HepG2 (cell line): ENCODE results near the gene SEH1L. TPM values are rescaled to one million over a fixed set of nuclear protein-coding genes. Genes with fewer than 3 reads are reported as not detected.
A peak's percentile ranks its signal among the peaks of the same experiment; 100 is the strongest.

Experiments
- ATAC-seq: fragments of 200-7000 bp; cut with Tn5 transposase; 3 replicates; pipeline ENCODE4 v1.9.1; 2020; ENCODE audit warnings: mild to moderate bottlenecking, moderate library complexity
- BruUV-seq: library from RNA; stranded (reverse); fragments of 400-500 nt; replicated peaks from 2 replicates; lab custom pipeline; 2021; lab: Mats Ljungman, UMichigan
- CTCF ChIA-PET: fragments of 300-600 bp; formaldehyde crosslinking; extraction: SDS; loops from one replicate; lab custom pipeline; 2021; ENCODE audit warnings: low total read pairs, inconsistent platforms, low intra/inter-chr PET ratio; lab: Yijun Ruan, JAX
- POLR2A ChIA-PET: fragments of 350-600 bp; sonication (Branson Sonifier 250); formaldehyde crosslinking; loops from one replicate; lab custom pipeline; 2020; ENCODE audit warnings: antibody characterized with exemption, inconsistent platforms; lab: Yijun Ruan, JAX
- DNase-seq: peaks from one replicate; pipeline ENCODE4 v3.0.0-alpha.2; 2015; ENCODE audit warnings: low spot score
- FAIRE-seq: peaks from 3 replicates; lab custom pipeline; 2011; peaks lifted over from hg19 to GRCh38; lab: Jason Lieb, UNC
- H2AFZ ChIP-seq: one replicate; pipeline ENCODE4 v1.6.1; 2011; ENCODE audit warnings: low read length, inconsistent platforms
- H3K27ac ChIP-seq: fragments of 300-600 bp; 3 replicates; pipeline ENCODE4 v1.8.0; 2011; ENCODE audit warnings: mixed run types, mild to moderate bottlenecking, mixed read lengths, low read length, inconsistent platforms; ENCODE audit not compliant: insufficient read depth; ENCODE audit errors: extremely low read length
- H3K27me3 ChIP-seq, 2 experiments: fragments of 200-600 bp in 1 of 2; 2 replicates in 1 of 2; 3 replicates in 1 of 2; pipeline versions ENCODE4 v1.6.0 to v1.8.0; 2011; ENCODE audit warnings: low read length in 2 of 2, mild to moderate bottlenecking in 2 of 2, moderate library complexity in 2 of 2, inconsistent platforms in 1 of 2; ENCODE audit not compliant: insufficient read depth in 2 of 2, control insufficient read depth in 1 of 2
- H3K36me3 ChIP-seq, 2 experiments: fragments of 200-600 bp in 1 of 2; replicated peaks in 1 of 2; 2 replicates in 1 of 2; 3 replicates in 1 of 2; pipeline versions ENCODE4 v1.5.1 to v1.8.0; 2011; ENCODE audit warnings: low read length in 2 of 2, inconsistent platforms in 1 of 2; ENCODE audit not compliant: insufficient read depth in 2 of 2, control insufficient read depth in 1 of 2
- H3K4me1 ChIP-seq: 2 replicates; pipeline ENCODE4 v1.5.1; 2012; ENCODE audit warnings: low read length, inconsistent platforms; ENCODE audit not compliant: insufficient read depth
- H3K4me2 ChIP-seq: 2 replicates; pipeline ENCODE4 v1.6.0; 2011; ENCODE audit warnings: low read depth, low read length, inconsistent platforms
- H3K4me3 ChIP-seq, 3 experiments: fragments of 200-600 bp in 1 of 3; sonication (generic), shearing (Covaris generic) in 1 of 3; replicated peaks in 1 of 3; 2 replicates each; pipeline ENCODE4 v1.5.1; 2011 to 2016; ENCODE audit warnings: low read length in 3 of 3, inconsistent platforms in 2 of 3, low read depth in 2 of 3, mild to moderate bottlenecking in 2 of 3, control low read depth in 1 of 3, mixed read lengths in 1 of 3; ENCODE audit not compliant: insufficient read depth in 1 of 3
- H3K79me2 ChIP-seq: one replicate; pipeline ENCODE4 v1.6.1; 2011; ENCODE audit warnings: low read length, inconsistent platforms; ENCODE audit not compliant: insufficient read depth
- H3K9ac ChIP-seq: 2 replicates; pipeline ENCODE4 v1.6.0; 2011; ENCODE audit warnings: mild to moderate bottlenecking, low read depth, low read length, inconsistent platforms; ENCODE audit not compliant: insufficient read depth
- H3K9me3 ChIP-seq: 2 replicates; pipeline ENCODE4 v1.5.1; 2012; ENCODE audit warnings: mild to moderate bottlenecking, low read length
- H4K20me1 ChIP-seq: 2 replicates; pipeline ENCODE4 v1.6.0; 2011; ENCODE audit warnings: inconsistent platforms, mild to moderate bottlenecking, low read length, moderate library complexity; ENCODE audit not compliant: insufficient read depth
- CERS6 ChIP-seq: sonication (generic); formaldehyde crosslinking; IDR thresholded peaks from 2 replicates; pipeline ENCODE4 v1.5.0; 2020; ENCODE audit warnings: missing genetic modification reagents
- GATAD2A ChIP-seq: IDR thresholded peaks from 2 replicates; pipeline ENCODE4 v1.6.1; 2016
- HNRNPH1 ChIP-seq: fragments of 200-400 bp; formaldehyde crosslinking; optimal IDR thresholded peaks from 2 replicates; pipeline ENCODE3; 2017; ENCODE audit warnings: mild to moderate bottlenecking, low read depth, low read length
- IRF2 ChIP-seq: IDR thresholded peaks from 2 replicates; pipeline ENCODE4 v1.6.1; 2018; ENCODE audit warnings: missing genetic modification reagents, missing compliant biosample characterization
- NFIB ChIP-seq: sonication (generic); formaldehyde crosslinking; IDR thresholded peaks from 2 replicates; pipeline ENCODE4 v1.9.0; 2021; ENCODE audit warnings: missing genetic modification reagents, mild to moderate bottlenecking, borderline replicate concordance
- NR2C2 ChIP-seq: sonication (generic); formaldehyde crosslinking; IDR thresholded peaks from 2 replicates; pipeline ENCODE4 v1.4.0; 2020; ENCODE audit warnings: missing genetic modification reagents, mild to moderate bottlenecking, moderate library complexity, borderline replicate concordance
- PBX3 ChIP-seq: sonication (generic); formaldehyde crosslinking; IDR thresholded peaks from 2 replicates; pipeline ENCODE4 v1.8.1; 2023; ENCODE audit warnings: missing genetic modification reagents, inconsistent platforms, borderline replicate concordance
- PHB2 ChIP-seq: fragments of 450-650 bp; IDR thresholded peaks from 2 replicates; pipeline ENCODE4 v1.6.1; 2018; ENCODE audit not compliant: partially characterized antibody
- SSRP1 ChIP-seq: IDR thresholded peaks from 2 replicates; pipeline ENCODE4 v1.6.1; 2016; ENCODE audit warnings: control low read depth
- ZBTB34 ChIP-seq: sonication (generic); formaldehyde crosslinking; IDR thresholded peaks from 2 replicates; pipeline ENCODE4 v1.8.0; 2022; ENCODE audit warnings: mild to moderate bottlenecking, missing genetic modification reagents
- ZBTB7A ChIP-seq: sonication (generic); formaldehyde crosslinking; IDR thresholded peaks from 2 replicates; pipeline ENCODE4 v1.8.0; 2022; ENCODE audit warnings: mild to moderate bottlenecking, missing genetic modification reagents
- ZNF121 ChIP-seq: sonication (generic); formaldehyde crosslinking; IDR thresholded peaks from 2 replicates; pipeline ENCODE4 v1.5.0; 2020; ENCODE audit warnings: mild to moderate bottlenecking, missing genetic modification reagents
- ZNF274 ChIP-seq: sonication (generic); formaldehyde crosslinking; IDR thresholded peaks from 2 replicates; pipeline ENCODE4 v1.5.1; 2020; ENCODE audit warnings: mild to moderate bottlenecking, missing genetic modification reagents
- ZNF432 ChIP-seq: sonication (generic); formaldehyde crosslinking; IDR thresholded peaks from 2 replicates; pipeline ENCODE4 v1.5.0; 2020; ENCODE audit warnings: missing genetic modification reagents, mild to moderate bottlenecking, borderline replicate concordance
- ZNF546 ChIP-seq: sonication (generic); formaldehyde crosslinking; conservative IDR thresholded peaks from 2 replicates; pipeline ENCODE4 v1.8.1; 2023; ENCODE audit warnings: mild to moderate bottlenecking, missing genetic modification reagents
- ZNF562 ChIP-seq: sonication (generic); formaldehyde crosslinking; IDR thresholded peaks from 2 replicates; pipeline ENCODE4 v1.8.0; 2022; ENCODE audit warnings: missing genetic modification reagents, borderline replicate concordance
- ZNF660 ChIP-seq: sonication (generic); formaldehyde crosslinking; IDR thresholded peaks from 2 replicates; pipeline ENCODE4 v1.5.1; 2020; ENCODE audit warnings: mild to moderate bottlenecking, low read depth, missing genetic modification reagents, borderline replicate concordance
- WGBS: methylation state at CpG from one replicate; pipeline ENCODE4 v1.1.6; 2017; ENCODE audit warnings: low lambda C conversion rate; 5-methylcytosine and 5-hydroxymethylcytosine counted together
- in situ Hi-C: cut with HindIII; loops from 2 replicates; pipeline ENCODE4 v1.10.0; 2017; ENCODE audit warnings: low pct_unique_long_range_greater_than_20kb; ENCODE audit not compliant: extremely low pct_ligation_motif_present
- intact Hi-C: fragments of 100-400 bp; cut with micrococcal nuclease; formaldehyde crosslinking; loops from one replicate; pipeline ENCODE4 v1.10.0; 2022; ENCODE audit not compliant: unreplicated experiment
- polyA plus RNA-seq, 8 experiments: library from polyadenylated mRNA; depleted of rRNA in 3 of 8; stranded (reverse) in 7 of 8; unstranded in 1 of 8; fragments of >200 nt; fragmentation: Illumina TruSeq in 4 of 8; extraction: Trizol in 4 of 8; gene quantifications; 2 replicates each; pipeline versions ENCODE4 v1.2.1 to v1.2.3, GENCODE V29; 2011 to 2016; ENCODE audit warnings: low read depth in 4 of 8, missing spikeins in 1 of 8, mixed read lengths in 1 of 8; ENCODE audit not compliant: insufficient read depth in 1 of 8
- total RNA-seq, 5 experiments: library from RNA; depleted of rRNA; stranded (reverse); fragments of >200 nt; fragmentation: Illumina TruSeq; extraction: Trizol; gene quantifications; 2 replicates each; pipeline ENCODE4 v1.2.3, GENCODE V29; 2016; ENCODE audit warnings: low read depth in 1 of 5

The SEH1L gene
- total and polyA plus RNA-seq, 2 of the 13 experiments (the other 11 are each of a cell fraction or from before 2014, with no cell fraction given), result 59.6 to 63.5 TPM

GRCh38 chr18:13025233-13025632 is 77.4 kb downstream of the SEH1L start:
- ATAC-seq (no peak), FAIRE-seq (no peak), DNase-seq (no peak)
- BruUV-seq, result no TSS peak
- Histone ChIP-seq H2AFZ (no peak overlapping the region), H3K36me3 (peaks cover 2 to 52% of the 10 kb centered on the region in 2 experiments), H3K9me3 (no peaks in the 10 kb centered on the region), H3K79me2 (peaks cover 5% of the 10 kb centered on the region), H3K4me3 (no peak overlapping the region), H3K27ac (no peak overlapping the region), H4K20me1 (no peaks in the 10 kb centered on the region), H3K27me3 (no peaks in the 10 kb centered on the region), H3K4me1 (no peaks in the 10 kb centered on the region), H3K9ac (no peak overlapping the region), H3K4me2 (no peak overlapping the region)
- CTCF ChIA-PET, result no interaction called here
- POLR2A ChIA-PET, result no interaction called here
- WGBS, result 94% methylated on average over 2 of the region's 2 CpGs
- TF ChIP-seq HNRNPH1, result no peak
- TF ChIP-seq ZNF562 (CRISPR knock-in tag), result no peak
- peak; percentile 51; the same call in 1 of the 2 replicates for TF ChIP-seq ZNF121
- no peak for TF ChIP-seq PHB2
- no peak for TF ChIP-seq SSRP1 (CRISPR knock-in tag)
- no peak for TF ChIP-seq ZBTB7A (CRISPR knock-in tag)
- intact Hi-C loops, result no loop called here
- in situ Hi-C loops, result no loop called here

- peaks cover 5% of the 10 kb centered on the region for H3K79me2 ChIP-seq
- ATAC-seq (no peak), DNase-seq (no peak), FAIRE-seq (no peak)
- H2AFZ ChIP-seq, result no peak overlapping the region
- WGBS, result 95% methylated on average over 3 of the region's 3 CpGs
- H3K4me3 ChIP-seq, result no peak overlapping the region
- H3K4me2 ChIP-seq, result no peak overlapping the region
- ChIA-PET POLR2A (no interaction called here), CTCF (no interaction called here)
- H3K4me1 ChIP-seq, result no peaks in the 10 kb centered on the region
- no peak overlapping the region for H3K9ac ChIP-seq
- intact Hi-C loops (no loop called here), in situ Hi-C loops (no loop called here)
- H4K20me1 ChIP-seq, result no peaks in the 10 kb centered on the region
- no peak overlapping the region for H3K27ac ChIP-seq
- H3K36me3 ChIP-seq, result peaks cover 2 to 56% of the 10 kb centered on the region in 2 experiments
- BruUV-seq, result no TSS peak
- no peaks in the 10 kb centered on the region for H3K27me3 ChIP-seq
- H3K9me3 ChIP-seq, result no peaks in the 10 kb centered on the region
- no peak for TF ChIP-seq NR2C2 (CRISPR knock-in tag)
- TF ChIP-seq IRF2, result no peak
- no peak for TF ChIP-seq CERS6
- TF ChIP-seq ZNF432 (CRISPR knock-in tag), result no peak
- no peak for TF ChIP-seq ZBTB34 (CRISPR knock-in tag)
- no peak for TF ChIP-seq NFIB
- no peak for TF ChIP-seq GATAD2A (CRISPR knock-in tag)
- TF ChIP-seq ZNF274 (CRISPR knock-in tag), result no peak
- TF ChIP-seq ZNF546, result no peak
- TF ChIP-seq ZNF660 (CRISPR knock-in tag), result no peak
- TF ChIP-seq PBX3 (CRISPR knock-in tag), result no peak
Measured at GRCh38 chr18:13026583-13027270, 78.9 kb downstream of the SEH1L start.
